NCI-H446 (cell line): Measurements from ENCODE around the gene OR8D2.
"Not testable (repeated sequence)": the region's sequence is repeated elsewhere in the genome, so short reads cannot be mapped to it uniquely, and the experiment has no call there.

Source experiments
- DNase-seq, 2 experiments: peaks; one replicate each; lab custom pipeline; 2025; lab: John Stamatoyannopoulos, UW

OR8D2 gene

GRCh38 chr11:124285610-124286344, 34.2 kb downstream of the OR8D2 start:
- no peak for DNase-seq

- DNase-seq: no peak
Observed at GRCh38 chr11:124278261-124278660, 41.7 kb downstream of the OR8D2 start.

- DNase-seq: no peak
Observed at GRCh38 chr11:124277804-124278203, 42.2 kb downstream of the OR8D2 start.

- no peak for DNase-seq
Observed at GRCh38 chr11:124277207-124277606, 42.8 kb downstream of the OR8D2 start.

- DNase-seq: no peak
Observed at GRCh38 chr11:124276081-124276480, 43.9 kb downstream of the OR8D2 start.

- DNase-seq: no peak
Observed at GRCh38 chr11:124274000-124274399, 46.0 kb downstream of the OR8D2 start.

- not testable (repeated sequence) for DNase-seq
Observed at GRCh38 chr11:124270886-124271285, 49.1 kb downstream of the OR8D2 start.
